Activated CD4-positive, alpha-beta T cell treated with anti-CD3 and anti-CD28 coated beads for 36 hours (primary cell): ENCODE data around the gene YWHAH. TPM values are rescaled to one million over a fixed set of nuclear protein-coding genes. Genes with fewer than 3 reads are reported as not detected.

Experiments
- ATAC-seq: fragments of 200-7000 bp; cut with Tn5 transposase; one replicate; pipeline ENCODE4 v1.10.0; 2021; ENCODE audit warnings: mild to moderate bottlenecking, moderate library complexity
- CTCF ChIA-PET: fragments of 350-600 bp; sonication (Branson Sonifier 250); formaldehyde crosslinking; loops from one replicate; lab custom pipeline; 2021; ENCODE audit warnings: antibody characterized with exemption; lab: Charles Lee
- POLR2A ChIA-PET: fragments of 350-600 bp; sonication (Branson Sonifier 250); formaldehyde crosslinking; loops from one replicate; lab custom pipeline; 2021; ENCODE audit warnings: antibody characterized with exemption, inconsistent platforms; lab: Charles Lee
- DNase-seq: peaks from one replicate; pipeline ENCODE4 v3.0.0-alpha.2; 2020
- H3K27ac Mint-ChIP-seq: one replicate; pipeline ENCODE4 v1.8.0; 2021; ENCODE audit warnings: mixed read lengths
- H3K27me3 Mint-ChIP-seq: one replicate; pipeline ENCODE4 v1.8.0; 2021; ENCODE audit warnings: mixed read lengths
- H3K36me3 Mint-ChIP-seq: one replicate; pipeline ENCODE4 v1.8.0; 2021; ENCODE audit warnings: low read depth, mixed read lengths
- H3K4me1 Mint-ChIP-seq: one replicate; pipeline ENCODE4 v1.8.0; 2021; ENCODE audit warnings: mixed read lengths
- H3K4me3 Mint-ChIP-seq: one replicate; pipeline ENCODE4 v1.8.0; 2021; ENCODE audit warnings: mild to moderate bottlenecking, moderate library complexity, mixed read lengths
- H3K9me3 Mint-ChIP-seq: one replicate; pipeline ENCODE4 v1.8.0; 2021; ENCODE audit warnings: low read depth, mixed read lengths
- intact Hi-C, 2 experiments: fragments of 100-400 bp; cut with DNase I in 1 of 2; cut with micrococcal nuclease in 1 of 2; formaldehyde crosslinking; loops; one replicate each; pipeline versions ENCODE4 v1.14.2 to v1.15.1; 2022 to 2024; cut with DNase I, micrococcal nuclease
- total RNA-seq, 2 experiments: library from RNA; stranded (reverse); gene quantifications; one replicate each; pipeline ENCODE4 v1.2.3, GENCODE V29; 2021

Gene YWHAH
- total RNA-seq, 2 experiments from 2014 or later, result 83.2 to 98.5 TPM

- Mint-ChIP-seq H3K4me1 (no peaks in the 10 kb centered on the region), H3K27me3 (peaks cover 13% of the 10 kb centered on the region), H3K27ac (no peak overlapping the region), H3K4me3 (no peak overlapping the region), H3K9me3 (no peaks in the 10 kb centered on the region), H3K36me3 (no peaks in the 10 kb centered on the region)
- ChIA-PET CTCF (no interaction called here), POLR2A (no interaction called here)
- DNase-seq (no peak), ATAC-seq (no peak)
- intact Hi-C loops, result no loop called here
Observed at GRCh38 chr22:31925056-31925455, 19.3 kb upstream of the YWHAH start.

- CTCF ChIA-PET, result no interaction called here
- Mint-ChIP-seq H3K36me3 (no peaks in the 10 kb centered on the region), H3K9me3 (no peaks in the 10 kb centered on the region), H3K4me3 (no peak overlapping the region), H3K27ac (no peak overlapping the region), H3K27me3 (peaks cover 13% of the 10 kb centered on the region), H3K4me1 (no peaks in the 10 kb centered on the region)
- no peak for ATAC-seq
- DNase-seq, result no peak
- POLR2A ChIA-PET, result no interaction called here
- intact Hi-C loops, result no loop called here
Observed at GRCh38 chr22:31926024-31926423, 18.3 kb upstream of the YWHAH start.

- ATAC-seq, result peak; percentile 60
- Mint-ChIP-seq H3K36me3 (no peaks in the 10 kb centered on the region), H3K4me3 (no peak overlapping the region), H3K27ac (no peak overlapping the region), H3K27me3 (peaks cover 15% of the 10 kb centered on the region), H3K9me3 (no peaks in the 10 kb centered on the region), H3K4me1 (no peaks in the 10 kb centered on the region)
- no peak for DNase-seq
- CTCF ChIA-PET, result interaction anchor here (0.7 kb wide), 1 partner anchor 239 kb away, joined by 3 read pairs; no protein-coding TSS in a partner anchor
- intact Hi-C loops, result no loop called here
- POLR2A ChIA-PET, result interaction anchor here (0.6 kb wide), 1 partner anchor 24 kb away, joined by 4 read pairs; no protein-coding TSS in a partner anchor
Observed at GRCh38 chr22:31926969-31927368, 17.4 kb upstream of the YWHAH start.

- intact Hi-C loops, result no loop called here
- ATAC-seq, result no peak
- no peaks in the 10 kb centered on the region for H3K36me3 Mint-ChIP-seq
- CTCF ChIA-PET, result no interaction called here
- no peaks in the 10 kb centered on the region for H3K4me1 Mint-ChIP-seq
- no peak overlapping the region for H3K27ac Mint-ChIP-seq
- DNase-seq, result no peak
- no peak overlapping the region for H3K4me3 Mint-ChIP-seq
- POLR2A ChIA-PET, result no interaction called here
- no peaks in the 10 kb centered on the region for H3K9me3 Mint-ChIP-seq
- peaks cover 15% of the 10 kb centered on the region for H3K27me3 Mint-ChIP-seq
Observed at GRCh38 chr22:31927562-31927961, 16.8 kb upstream of the YWHAH start.

GRCh38 chr22:31929167-31929930 is 15.0 kb upstream of the YWHAH start:
- DNase-seq, result no peak
- H3K9me3 Mint-ChIP-seq, result no peaks in the 10 kb centered on the region
- CTCF ChIA-PET, result interaction anchor here (0.7 to 0.9 kb wide), 2 partner anchors 12 to 38 kb away, joined by 3 read pairs; no protein-coding TSS in a partner anchor

GRCh38 chr22:31932863-31933262 is 11.5 kb upstream of the YWHAH start:
- Mint-ChIP-seq H3K4me3 (no peak overlapping the region), H3K4me1 (no peaks in the 10 kb centered on the region), H3K9me3 (no peaks in the 10 kb centered on the region), H3K27ac (no peak overlapping the region), H3K27me3 (peaks cover 5% of the 10 kb centered on the region), H3K36me3 (no peaks in the 10 kb centered on the region)
- POLR2A ChIA-PET, result no interaction called here
- intact Hi-C loops, result no loop called here
- DNase-seq (no peak), ATAC-seq (no peak)
- CTCF ChIA-PET, result no interaction called here

More at GRCh38 chr22:31929167-31929930, 15.0 kb upstream of the YWHAH start:
- Mint-ChIP-seq H3K36me3 (no peaks in the 10 kb centered on the region), H3K27me3 (peaks cover 15% of the 10 kb centered on the region), H3K27ac (no peak overlapping the region), H3K4me1 (no peaks in the 10 kb centered on the region), H3K4me3 (no peak overlapping the region)
- no peak for ATAC-seq
- POLR2A ChIA-PET, result interaction anchor here (0.7 kb wide), 1 partner anchor 533 kb away, joined by 4 read pairs; no protein-coding TSS in a partner anchor
- intact Hi-C loops, result no loop called here

- ChIA-PET POLR2A (no interaction called here), CTCF (no interaction called here)
- Mint-ChIP-seq H3K4me1 (no peaks in the 10 kb centered on the region), H3K27me3 (peaks cover 5% of the 10 kb centered on the region), H3K9me3 (no peaks in the 10 kb centered on the region), H3K4me3 (no peak overlapping the region), H3K36me3 (no peaks in the 10 kb centered on the region), H3K27ac (no peak overlapping the region)
- no peak for ATAC-seq
- intact Hi-C loops, result no loop called here
- no peak for DNase-seq
Observed at GRCh38 chr22:31933406-31933805, 10.9 kb upstream of the YWHAH start.

GRCh38 chr22:31933816-31934482 is 10.4 kb upstream of the YWHAH start:
- H3K27ac Mint-ChIP-seq, result no peak overlapping the region
- H3K27me3 Mint-ChIP-seq, result peaks cover 4% of the 10 kb centered on the region
- ChIA-PET POLR2A (no interaction called here), CTCF (no interaction called here)
- no peaks in the 10 kb centered on the region for H3K4me1 Mint-ChIP-seq
- H3K36me3 Mint-ChIP-seq, result no peaks in the 10 kb centered on the region
- H3K4me3 Mint-ChIP-seq, result no peak overlapping the region
- no peaks in the 10 kb centered on the region for H3K9me3 Mint-ChIP-seq
- DNase-seq (no peak), ATAC-seq (no peak)
- intact Hi-C loops, result no loop called here

- Mint-ChIP-seq H3K27me3 (peaks cover 2% of the 10 kb centered on the region), H3K4me3 (no peak overlapping the region), H3K4me1 (no peaks in the 10 kb centered on the region), H3K36me3 (no peaks in the 10 kb centered on the region), H3K9me3 (no peaks in the 10 kb centered on the region), H3K27ac (no peak overlapping the region)
- DNase-seq, result no peak
- intact Hi-C loops, result no loop called here
- ChIA-PET POLR2A (interaction anchor here (0.6 to 0.9 kb wide), 2 partner anchors 45 to 117 kb away, joined by 3 to 4 read pairs; no protein-coding TSS in a partner anchor), CTCF (no interaction called here)
- ATAC-seq, result no peak
Observed at GRCh38 chr22:31935961-31936635, 8.2 kb upstream of the YWHAH start.

GRCh38 chr22:31937341-31937740 is 7.0 kb upstream of the YWHAH start:
- Mint-ChIP-seq H3K27me3 (no peaks in the 10 kb centered on the region), H3K36me3 (no peaks in the 10 kb centered on the region), H3K4me3 (no peak overlapping the region), H3K4me1 (no peaks in the 10 kb centered on the region), H3K27ac (no peak overlapping the region), H3K9me3 (no peaks in the 10 kb centered on the region)
- POLR2A ChIA-PET, result no interaction called here
- CTCF ChIA-PET, result no interaction called here
- intact Hi-C loops, result no loop called here
- no peak for ATAC-seq
- no peak for DNase-seq

- no peaks in the 10 kb centered on the region for H3K9me3 Mint-ChIP-seq
- no peak overlapping the region for H3K4me3 Mint-ChIP-seq
- intact Hi-C loops, result no loop called here
- DNase-seq (no peak), ATAC-seq (no peak)
- no peaks in the 10 kb centered on the region for H3K36me3 Mint-ChIP-seq
- ChIA-PET CTCF (no interaction called here), POLR2A (no interaction called here)
- no peak overlapping the region for H3K27ac Mint-ChIP-seq
- H3K4me1 Mint-ChIP-seq, result peaks cover 9% of the 10 kb centered on the region
- no peaks in the 10 kb centered on the region for H3K27me3 Mint-ChIP-seq
Observed at GRCh38 chr22:31938296-31938695, 6.0 kb upstream of the YWHAH start.
